H1 (cell line): ENCODE data around the gene TMED10. TPM values are rescaled to one million over a fixed set of nuclear protein-coding genes. Genes with fewer than 3 reads are reported as not detected.

ENCODE experiments used
- CTCF ChIA-PET: fragments of 300-600 bp; sonication (Branson Sonifier 250); formaldehyde crosslinking; loops from one replicate; lab custom pipeline; 2021; ENCODE audit not compliant: partially characterized antibody; lab: Charles Lee
- POLR2A ChIA-PET: fragments of 300-600 bp; sonication (Branson Sonifier 250); formaldehyde crosslinking; loops from one replicate; lab custom pipeline; 2021; ENCODE audit warnings: inconsistent platforms; ENCODE audit not compliant: partially characterized antibody; lab: Charles Lee
- DNase-seq, 2 experiments: peaks; one replicate each; pipeline versions ENCODE4 v3.0.0 to v3.0.0-alpha.2; 2010 to 2022; ENCODE audit warnings: low spot score in 2 of 2, low read depth in 1 of 2, mixed read lengths in 1 of 2
- FAIRE-seq: peaks from 2 replicates; lab custom pipeline; 2011; peaks lifted over from hg19 to GRCh38; lab: Jason Lieb, UNC
- H2AFZ ChIP-seq: 2 replicates; pipeline ENCODE4 v1.8.1; 2012; ENCODE audit warnings: low read length, inconsistent platforms
- H2AK5ac ChIP-seq: 2 replicates; pipeline ENCODE4 v1.6.1; 2013; ENCODE audit warnings: low read depth, low read length
- H2BK120ac ChIP-seq: replicated peaks from 2 replicates; pipeline ENCODE3; 2013; ENCODE audit warnings: low read depth, low read length, inconsistent platforms
- H2BK12ac ChIP-seq: 2 replicates; pipeline ENCODE4 v1.6.1; 2013; ENCODE audit warnings: low read depth, low read length
- H2BK15ac ChIP-seq: 2 replicates; pipeline ENCODE4 v1.6.1; 2013; ENCODE audit warnings: low read length
- H2BK20ac ChIP-seq: 2 replicates; pipeline ENCODE4 v1.6.1; 2013; ENCODE audit warnings: low read length
- H2BK5ac ChIP-seq: 2 replicates; pipeline ENCODE4 v1.6.1; 2013; ENCODE audit warnings: low read depth, low read length
- H3K14ac ChIP-seq: 2 replicates; pipeline ENCODE4 v1.6.1; 2013; ENCODE audit warnings: inconsistent platforms; ENCODE audit not compliant: insufficient read length
- H3K18ac ChIP-seq: 2 replicates; pipeline ENCODE4 v1.6.1; 2013; ENCODE audit warnings: low read length; ENCODE audit errors: extremely low read depth
- H3K23ac ChIP-seq: 2 replicates; pipeline ENCODE4 v1.6.1; 2013; ENCODE audit warnings: inconsistent platforms; ENCODE audit not compliant: insufficient read length
- H3K23me2 ChIP-seq: 2 replicates; pipeline ENCODE4 v1.6.1; 2013; ENCODE audit warnings: low read depth, low read length
- H3K27ac ChIP-seq: 2 replicates; pipeline ENCODE4 v1.6.1; 2011; ENCODE audit warnings: low read depth, low read length, inconsistent platforms
- H3K27me3 ChIP-seq, 4 experiments: replicated peaks in 1 of 4; 1 replicate in 1 of 4; 2 replicates in 3 of 4; pipeline versions ENCODE4 v1.6.1 to v1.8.1; 2011 to 2013; ENCODE audit warnings: low read length in 3 of 4, mild to moderate bottlenecking in 3 of 4, inconsistent platforms in 2 of 4, mixed read lengths in 2 of 4, moderate library complexity in 1 of 4; ENCODE audit not compliant: control insufficient read depth in 3 of 4, insufficient read depth in 3 of 4; ENCODE audit errors: extremely low read depth in 1 of 4
- H3K36me3 ChIP-seq, 4 experiments: 2 replicates each; pipeline versions ENCODE4 v1.6.1 to v1.8.1; 2011 to 2013; ENCODE audit warnings: mild to moderate bottlenecking in 4 of 4, low read length in 3 of 4, moderate library complexity in 2 of 4, control low read depth in 1 of 4, inconsistent platforms in 1 of 4; ENCODE audit not compliant: insufficient read depth in 4 of 4, control insufficient read depth in 2 of 4
- H3K4ac ChIP-seq: replicated peaks from 2 replicates; pipeline ENCODE3; 2013; ENCODE audit warnings: low read length, low read depth, mixed read lengths, inconsistent platforms; ENCODE audit not compliant: insufficient read length
- H3K4me1 ChIP-seq, 4 experiments: replicated peaks in 1 of 4; 1 replicate in 1 of 4; 2 replicates in 3 of 4; pipeline versions ENCODE4 v1.6.1 to v1.8.1; 2011 to 2013; ENCODE audit warnings: low read length in 3 of 4, inconsistent platforms in 2 of 4, mixed read lengths in 1 of 4; ENCODE audit not compliant: insufficient read depth in 4 of 4, control insufficient read depth in 3 of 4
- H3K4me2 ChIP-seq, 2 experiments: 2 replicates each; pipeline versions ENCODE4 v1.6.1 to v1.8.1; 2011 to 2013; ENCODE audit warnings: low read depth in 2 of 2, low read length in 2 of 2, control low read depth in 1 of 2, inconsistent platforms in 1 of 2, mild to moderate bottlenecking in 1 of 2; ENCODE audit not compliant: insufficient read depth in 1 of 2
- H3K4me3 ChIP-seq, 4 experiments: fragments of 200-600, 300-600 bp in 1 of 4; sonication (generic), shearing (Covaris generic), sonication (Bioruptor Twin) in 1 of 4; 2 replicates each; pipeline versions ENCODE4 v1.5.1 to v1.8.1; 2011 to 2016; ENCODE audit warnings: low read length in 4 of 4, low read depth in 3 of 4, control low read depth in 2 of 4, inconsistent platforms in 2 of 4, mild to moderate bottlenecking in 2 of 4, mixed read lengths in 1 of 4, moderate library complexity in 1 of 4; ENCODE audit not compliant: insufficient read depth in 2 of 4; ENCODE audit errors: extremely low read depth in 1 of 4
- H3K56ac ChIP-seq: replicated peaks from 2 replicates; pipeline ENCODE3; 2013; ENCODE audit warnings: low read depth, mild to moderate bottlenecking, mixed read lengths, low read length, inconsistent platforms; ENCODE audit not compliant: insufficient read length
- H3K79me1 ChIP-seq: 2 replicates; pipeline ENCODE4 v1.6.1; 2013; ENCODE audit warnings: low read depth, low read length, control low read depth
- H3K79me2 ChIP-seq, 2 experiments: 2 replicates each; pipeline versions ENCODE4 v1.6.1 to v1.8.1; 2012 to 2013; ENCODE audit warnings: low read length in 2 of 2, mild to moderate bottlenecking in 2 of 2, inconsistent platforms in 1 of 2; ENCODE audit not compliant: insufficient read depth in 2 of 2, control insufficient read depth in 1 of 2
- H3K9ac ChIP-seq, 4 experiments: replicated peaks in 1 of 4; 1 replicate in 1 of 4; 2 replicates in 3 of 4; pipeline versions ENCODE4 v1.6.1 to v1.8.1; 2011 to 2013; ENCODE audit warnings: low read depth in 3 of 4, low read length in 3 of 4, control low read depth in 2 of 4, mild to moderate bottlenecking in 2 of 4, moderate library complexity in 2 of 4, inconsistent platforms in 1 of 4; ENCODE audit errors: extremely low read depth in 1 of 4
- H3K9me3 ChIP-seq, 2 experiments: 2 replicates each; pipeline versions ENCODE4 v1.6.1 to v1.8.1; 2012 to 2013; ENCODE audit warnings: mild to moderate bottlenecking in 2 of 2, moderate library complexity in 2 of 2, control low read depth in 1 of 2, inconsistent platforms in 1 of 2, low read depth in 1 of 2, low read length in 1 of 2, mixed read lengths in 1 of 2; ENCODE audit not compliant: insufficient read depth in 2 of 2
- H4K20me1 ChIP-seq, 2 experiments: replicated peaks in 1 of 2; 2 replicates each; pipeline versions ENCODE3 to v1.8.1; 2011 to 2013; ENCODE audit warnings: inconsistent platforms in 2 of 2, low read length in 2 of 2, mild to moderate bottlenecking in 1 of 2; ENCODE audit not compliant: insufficient read depth in 2 of 2, control insufficient read depth in 1 of 2
- H4K5ac ChIP-seq: 2 replicates; pipeline ENCODE4 v1.6.1; 2013; ENCODE audit warnings: low read length, low read depth, mixed read lengths, inconsistent platforms; ENCODE audit not compliant: insufficient read length
- H4K8ac ChIP-seq: 2 replicates; pipeline ENCODE4 v1.8.0; 2013; ENCODE audit warnings: mild to moderate bottlenecking, moderate library complexity, low read length, inconsistent platforms; ENCODE audit not compliant: insufficient read depth; ENCODE audit errors: extremely low read depth
- H4K91ac ChIP-seq: replicated peaks from 2 replicates; pipeline ENCODE3; 2013; ENCODE audit warnings: low read length, mixed read lengths, inconsistent platforms; ENCODE audit not compliant: insufficient read length
- HDAC2 ChIP-seq, 2 experiments: fragments of 300-600 bp in 1 of 2; sonication (generic) in 1 of 2; IDR thresholded peaks; 2 replicates each; pipeline ENCODE4 v1.6.1; 2011 to 2012; ENCODE audit warnings: low read depth in 2 of 2, low read length in 2 of 2, mild to moderate bottlenecking in 2 of 2, moderate library complexity in 2 of 2, borderline replicate concordance in 1 of 2, inconsistent platforms in 1 of 2
- HDAC6 ChIP-seq: IDR thresholded peaks from one replicate; pipeline ENCODE4 v1.7.1; 2012; ENCODE audit warnings: low read depth, mild to moderate bottlenecking, inconsistent platforms, low read length, moderate library complexity
- JUN ChIP-seq: IDR thresholded peaks from 2 replicates; pipeline ENCODE4 v1.6.1; 2011; ENCODE audit warnings: low read depth, mild to moderate bottlenecking, improper control_type of control experiment, low read length
- RBBP5 ChIP-seq: IDR thresholded peaks from 2 replicates; pipeline ENCODE4 v1.7.1; 2012; ENCODE audit warnings: low read depth, mild to moderate bottlenecking, inconsistent platforms, low read length, moderate library complexity, borderline replicate concordance
- RFX5 ChIP-seq: IDR thresholded peaks from 2 replicates; pipeline ENCODE4 v1.6.1; 2011; ENCODE audit warnings: low read depth, low read length, improper control_type of control experiment, borderline replicate concordance
- RNF2 ChIP-seq: fragments of 200-900, 300-1000 bp; sonication (generic); IDR thresholded peaks from 2 replicates; pipeline ENCODE4 v1.7.1; 2016; ENCODE audit warnings: borderline replicate concordance, low read depth, mild to moderate bottlenecking, antibody characterized with exemption, low read length; ENCODE audit not compliant: poor library complexity, severe bottlenecking; ENCODE audit errors: missing control alignments
- SIX5 ChIP-seq: IDR thresholded peaks from 2 replicates; pipeline ENCODE4 v1.6.1; 2011; ENCODE audit warnings: mild to moderate bottlenecking, low read depth, low read length
- SRF ChIP-seq: IDR thresholded peaks from 2 replicates; pipeline ENCODE4 v1.6.1; 2011; ENCODE audit warnings: mild to moderate bottlenecking, low read depth, low read length, moderate library complexity
- whole genome bisulfite sequencing, 2 experiments: shearing (Covaris generic) in 1 of 2; methylation state at CpG; one replicate each; pipeline versions ENCODE4 v1.1.6 to v1.1.7; 2013 to 2015; ENCODE audit warnings: low lambda C conversion rate in 2 of 2, mixed read lengths in 2 of 2, inconsistent platforms in 1 of 2, low coverage in 1 of 2, missing lambda C conversion rate in 1 of 2; ENCODE audit not compliant: insufficient replicate concordance in 2 of 2, insufficient coverage in 1 of 2, insufficient read length in 1 of 2; ENCODE audit errors: extremely low coverage in 1 of 2, missing lambda C conversion rate in 1 of 2; 5-methylcytosine and 5-hydroxymethylcytosine counted together
- polyA plus RNA-seq, 7 experiments: library from polyadenylated mRNA; depleted of rRNA in 3 of 7; stranded (reverse) in 5 of 7; unstranded in 2 of 7; fragments of >200 nt in 5 of 7; fragments of 200-250 nt in 2 of 7; gene quantifications; 1 replicate in 5 of 7; 2 replicates in 1 of 7; 4 replicates in 1 of 7; pipeline versions ENCODE4 v1.2.1 to v1.2.3, GENCODE V29; 2011 to 2013; ENCODE audit warnings: missing spikeins in 2 of 7, mixed read lengths in 2 of 7
- total RNA-seq: library from RNA; stranded (reverse); fragmentation: NEBNext Ultra II Directional; extraction: Animal tissue kit (Norgen Biotek cat#: 25700); gene quantifications from 2 replicates; pipeline ENCODE4 v1.2.1, GENCODE V29; 2021

Gene TMED10
- total and polyA plus RNA-seq, 2 of the 8 experiments (the other 6 are each of a cell fraction or from before 2014, with no cell fraction given), result 218 to 250 TPM

DNA sequence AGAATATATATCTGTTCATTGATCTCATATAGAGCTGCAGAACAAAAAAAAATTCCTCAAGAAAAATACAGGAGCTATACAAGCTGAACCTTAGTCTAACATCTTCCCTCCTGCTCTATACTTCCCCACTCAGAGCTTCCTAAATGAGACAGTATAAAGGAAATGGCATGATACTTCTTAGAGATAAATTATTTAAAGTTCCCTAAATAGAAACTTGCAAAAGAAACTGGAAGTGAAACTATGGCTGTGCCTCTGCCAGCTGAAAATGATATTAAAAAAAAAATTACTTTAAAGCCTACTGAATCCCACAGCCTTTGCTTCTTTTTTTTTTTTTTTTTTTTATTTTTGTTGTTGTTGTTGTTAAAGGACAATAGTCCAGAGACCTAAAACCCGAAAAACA, 37.9 kb downstream of the TMED10 start:
- H2BK20ac ChIP-seq, result no peak overlapping the region
- H3K23me2 ChIP-seq, result no peaks in the 10 kb centered on the region
- FAIRE-seq (no peak), DNase-seq (no peak)
- H3K4me3 ChIP-seq, result no peak overlapping the region
- peaks cover 0 to 3% of the 10 kb centered on the region in 2 experiments for H4K20me1 ChIP-seq
- H3K14ac ChIP-seq, result no peak overlapping the region
- no peak overlapping the region for H2BK120ac ChIP-seq
- H2BK15ac ChIP-seq, result no peak overlapping the region
- no peak overlapping the region for H3K23ac ChIP-seq
- H2BK5ac ChIP-seq, result no peak overlapping the region
- H2AK5ac ChIP-seq, result no peak overlapping the region
- H3K4me1 ChIP-seq, result no peaks in the 10 kb centered on the region
- no peak overlapping the region for H3K27ac ChIP-seq
- no peak overlapping the region for H3K4ac ChIP-seq
- peaks cover 0 to 11% of the 10 kb centered on the region in 2 experiments; a peak in 2 of 4 replicates for H3K79me2 ChIP-seq
- H4K91ac ChIP-seq, result no peak overlapping the region
- no peak overlapping the region for H3K9ac ChIP-seq
- peaks cover 0 to 7% of the 10 kb centered on the region in 2 experiments; a peak in 2 of 4 replicates for H3K9me3 ChIP-seq
- ChIA-PET CTCF (interaction anchor here (1.0 to 11.2 kb wide), 3 partner anchors 10 to 165 kb away, joined by 4 to 105 read pairs (median 48); no protein-coding TSS in a partner anchor), POLR2A (interaction anchor here (0.8 to 1.3 kb wide), 3 partner anchors 8 to 156 kb away, joined by 3 to 7 read pairs (median 4); no protein-coding TSS in a partner anchor)
- peaks cover 2 to 24% (median 15%) of the 10 kb centered on the region in 4 experiments for H3K36me3 ChIP-seq
- H3K18ac ChIP-seq, result no peak overlapping the region
- H3K27me3 ChIP-seq, result no peaks in the 10 kb centered on the region
- peaks cover 2% of the 10 kb centered on the region for H3K79me1 ChIP-seq
- WGBS, 2 experiments, result 100% methylated on average over 1 of the region's 1 CpG; no CpG with 5 or more reads in 1 of the 2 experiments
- TF ChIP-seq HDAC2 (IDR thresholded peaks at IDR 0.05; ENCODE audit: borderline replicate concordance in 1 of 2, low read depth in 2 of 2, low read length in 2 of 2) (no peak), HDAC6 (no peak), RNF2 (no peak), RBBP5 (no peak), RFX5 (no peak), SRF (no peak), SIX5 (no peak), JUN (no peak)
- TF ChIP-seq, all 59 proteins: peak for 0
- H2BK12ac ChIP-seq, result no peak overlapping the region
- H4K5ac ChIP-seq, result no peak overlapping the region
- H3K4me2 ChIP-seq, result no peak overlapping the region
- no peak overlapping the region for H2AFZ ChIP-seq
- no peak overlapping the region for H3K56ac ChIP-seq
- H4K8ac ChIP-seq, result no peak overlapping the region
